Pancreas (tissue), 10 donors: ENCODE measurements around the gene NAV3. TPM values are rescaled to one million over a fixed set of nuclear protein-coding genes. Genes with fewer than 3 reads are reported as not detected.

Experiments
- ATAC-seq, 4 donors: fragments of 200-7000 bp; cut with Tn5 transposase; one replicate each; pipeline versions ENCODE4 v1.8.0 to v1.9.1; 2020; ENCODE audit warnings: mild to moderate bottlenecking in 4 of 4, moderate library complexity in 4 of 4
- DNase-seq, 6 donors: peaks; one replicate each; pipeline ENCODE4 v3.0.0-alpha.2; 2020
- FAIRE-seq: peaks from 2 replicates; lab custom pipeline; 2012; peaks lifted over from hg19 to GRCh38; lab: Jason Lieb, UNC
- H3K27ac ChIP-seq, 4 donors: fragments of 200-600 bp; sonication (generic); 1 replicate in 3 of 4; 2 replicates in 1 of 4; pipeline versions ENCODE4 v1.5.0 to v1.8.0; 2020
- H3K27me3 ChIP-seq, 4 donors: fragments of 200-600 bp; one replicate each; pipeline ENCODE4 v1.8.0; 2021
- H3K36me3 ChIP-seq, 3 donors: fragments of 200-600 bp; sonication (generic) in 1 of 3; one replicate each; pipeline versions ENCODE4 v1.5.0 to v1.8.0; 2020 to 2021
- H3K4me1 ChIP-seq, 3 donors: fragments of 200-600 bp; one replicate each; pipeline ENCODE4 v1.8.0; 2021
- H3K4me3 ChIP-seq, 4 donors: fragments of 200-600 bp; sonication (generic) in 2 of 4; one replicate each; pipeline versions ENCODE4 v1.5.0 to v1.8.0; 2020 to 2021
- H3K9me3 ChIP-seq, 4 donors: fragments of 200-600 bp; one replicate each; pipeline ENCODE4 v1.8.0; 2021
- WGBS, 2 donors: extraction: QIAGEN DNeasy Blood & Tissue Kit; methylation state at CpG; one replicate each; pipeline ENCODE4 v1.1.7; 2013; 5-methylcytosine and 5-hydroxymethylcytosine counted together
- intact Hi-C, 3 donors: fragments of 100-400 bp; cut with DNase I; formaldehyde crosslinking; loops; one replicate each; pipeline versions ENCODE4 v1.11.1 to v1.14.2; 2022
- polyA plus RNA-seq, 2 donors: library from polyadenylated mRNA; stranded (reverse); fragments of 200-250 nt; gene quantifications; one replicate each; pipeline ENCODE4 v1.2.3, GENCODE V29; 2013
- total RNA-seq, 6 donors: library from RNA; stranded (reverse); fragmentation: NEBNext Ultra II Directional in 4 of 6; extraction: Animal tissue kit (Norgen Biotek cat#: 25700) in 4 of 6; gene quantifications; one replicate each; pipeline versions ENCODE4 v1.2.1 to v1.2.4, GENCODE V29; 2021 to 2023
- TF ChIP-seq, protein P1 (sequence below), 4 donors: fragments of 200-600 bp; sonication (generic) in 3 of 4; IDR thresholded peaks; one replicate each; pipeline versions ENCODE4 v1.5.0 to v1.8.0; 2021; ENCODE audit warnings: antibody characterized with exemption in 4 of 4
- donor health status: healthy with polysubstance abuse.
- donor health status: DM: no; HTN: no; CAD: no; lungs with moderate emphysema.
- donor health status: DM: no; HTN: no; CAD: no.
- donor health status: control.
- donor health status: control.
- donor health status: Bipolar disorder and iron deficiency.
- donor health status: DM: yes; HTN: yes; CAD: no.
- donor health status: DM: no; HTN: no; CAD: no.
- donor health status: DM: no; HTN: no; CAD: no.
- donor health status: DM: yes; HTN: yes; CAD: no.

Gene NAV3
- total and polyA plus RNA-seq, 8 donors, result 0.46 to 3.7 (median 0.68) TPM

DNA sequence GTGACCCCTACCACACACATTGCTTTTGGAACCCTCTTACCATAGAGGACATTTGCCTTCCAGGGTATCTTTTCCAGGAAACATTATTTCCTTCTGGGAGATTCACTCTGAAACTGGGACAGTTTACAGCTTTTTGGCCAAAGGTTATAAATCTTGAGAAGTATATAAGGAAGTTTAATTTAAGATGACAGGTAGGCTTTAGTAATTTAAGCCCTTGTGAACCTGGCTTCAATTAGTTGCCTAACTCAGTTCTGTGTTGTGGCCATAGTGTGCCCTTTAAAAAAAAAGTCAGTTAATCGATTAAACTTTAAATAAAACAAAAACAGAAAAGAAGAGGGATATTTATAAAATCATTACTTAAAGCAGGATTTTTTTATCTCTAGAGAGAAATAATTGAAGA, 142.9 kb downstream of the NAV3 start:
- H3K27ac ChIP-seq, result no peak overlapping the region
- H3K36me3 ChIP-seq, result no peaks in the 10 kb centered on the region
- ATAC-seq, result no peak
- no peak for DNase-seq
- no peaks in the 10 kb centered on the region for H3K9me3 ChIP-seq
- TF ChIP-seq, protein P1, sequence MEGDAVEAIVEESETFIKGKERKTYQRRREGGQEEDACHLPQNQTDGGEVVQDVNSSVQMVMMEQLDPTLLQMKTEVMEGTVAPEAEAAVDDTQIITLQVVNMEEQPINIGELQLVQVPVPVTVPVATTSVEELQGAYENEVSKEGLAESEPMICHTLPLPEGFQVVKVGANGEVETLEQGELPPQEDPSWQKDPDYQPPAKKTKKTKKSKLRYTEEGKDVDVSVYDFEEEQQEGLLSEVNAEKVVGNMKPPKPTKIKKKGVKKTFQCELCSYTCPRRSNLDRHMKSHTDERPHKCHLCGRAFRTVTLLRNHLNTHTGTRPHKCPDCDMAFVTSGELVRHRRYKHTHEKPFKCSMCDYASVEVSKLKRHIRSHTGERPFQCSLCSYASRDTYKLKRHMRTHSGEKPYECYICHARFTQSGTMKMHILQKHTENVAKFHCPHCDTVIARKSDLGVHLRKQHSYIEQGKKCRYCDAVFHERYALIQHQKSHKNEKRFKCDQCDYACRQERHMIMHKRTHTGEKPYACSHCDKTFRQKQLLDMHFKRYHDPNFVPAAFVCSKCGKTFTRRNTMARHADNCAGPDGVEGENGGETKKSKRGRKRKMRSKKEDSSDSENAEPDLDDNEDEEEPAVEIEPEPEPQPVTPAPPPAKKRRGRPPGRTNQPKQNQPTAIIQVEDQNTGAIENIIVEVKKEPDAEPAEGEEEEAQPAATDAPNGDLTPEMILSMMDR (IDR thresholded peaks at IDR 0.05), result no peak
- no peaks in the 10 kb centered on the region for H3K4me1 ChIP-seq
- no peak overlapping the region for H3K4me3 ChIP-seq
- intact Hi-C loops, result no loop called here
- no peaks in the 10 kb centered on the region for H3K27me3 ChIP-seq
- FAIRE-seq, result no peak
- WGBS, 2 donors, result 76 to 93% methylated on average over 1 of the region's 1 CpG

GRCh38 chr12:77974645-77975044, 144.0 kb downstream of the NAV3 start:
- intact Hi-C loops, result no loop called here
- Histone ChIP-seq H3K27ac (no peak overlapping the region), H3K4me3 (no peak overlapping the region), H3K36me3 (no peaks in the 10 kb centered on the region), H3K4me1 (no peaks in the 10 kb centered on the region), H3K27me3 (no peaks in the 10 kb centered on the region), H3K9me3 (no peaks in the 10 kb centered on the region)
- FAIRE-seq (no peak), DNase-seq (no peak), ATAC-seq (no peak)
- WGBS, 2 donors, result 76 to 89% methylated on average over 2 of the region's 2 CpGs
- TF ChIP-seq, protein P1 (IDR thresholded peaks at IDR 0.05), result no peak

DNA sequence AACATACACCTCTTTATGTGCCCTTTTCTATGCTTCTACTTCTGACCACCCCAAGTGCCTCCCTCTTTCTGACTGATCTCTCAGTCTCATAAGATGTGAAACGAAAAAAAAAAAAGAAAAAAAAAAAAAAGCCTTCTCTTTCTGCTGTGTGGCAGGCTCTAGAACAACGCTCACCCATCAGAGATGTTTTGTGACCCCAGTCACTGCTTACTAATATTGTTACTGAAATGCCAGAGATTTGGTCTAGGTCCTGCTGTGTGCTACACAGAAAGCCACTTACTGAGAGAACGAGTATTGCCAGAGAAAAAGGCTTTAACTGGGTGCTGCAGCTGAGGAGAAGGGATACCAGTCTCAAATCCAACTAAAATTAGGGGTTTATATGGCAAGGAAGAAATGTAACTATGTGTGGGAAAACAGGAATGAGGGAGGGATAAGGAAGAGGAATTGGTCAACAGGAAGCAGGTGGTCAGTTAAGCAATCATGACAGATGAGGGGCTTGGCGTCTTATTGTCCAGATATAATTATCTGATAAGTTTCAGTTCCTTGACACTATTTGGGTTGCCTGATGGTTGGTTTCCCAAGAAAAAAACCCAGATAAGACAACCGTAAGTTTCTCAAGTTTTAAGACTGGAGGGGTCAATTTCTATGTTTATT, 149.0 kb downstream of the NAV3 start:
- intact Hi-C loops, result no loop called here
- H3K4me1 ChIP-seq, result no peaks in the 10 kb centered on the region
- WGBS, 2 donors, result 48 to 49% methylated on average over 5 of the region's 5 CpGs
- DNase-seq (no peak), FAIRE-seq (no peak), ATAC-seq (no peak)
- H3K27me3 ChIP-seq, result no peaks in the 10 kb centered on the region
- no peaks in the 10 kb centered on the region for H3K9me3 ChIP-seq
- H3K27ac ChIP-seq, result no peak overlapping the region
- no peaks in the 10 kb centered on the region for H3K36me3 ChIP-seq
- TF ChIP-seq, protein P1 (IDR thresholded peaks at IDR 0.05), result no peak
- no peak overlapping the region for H3K4me3 ChIP-seq

DNA sequence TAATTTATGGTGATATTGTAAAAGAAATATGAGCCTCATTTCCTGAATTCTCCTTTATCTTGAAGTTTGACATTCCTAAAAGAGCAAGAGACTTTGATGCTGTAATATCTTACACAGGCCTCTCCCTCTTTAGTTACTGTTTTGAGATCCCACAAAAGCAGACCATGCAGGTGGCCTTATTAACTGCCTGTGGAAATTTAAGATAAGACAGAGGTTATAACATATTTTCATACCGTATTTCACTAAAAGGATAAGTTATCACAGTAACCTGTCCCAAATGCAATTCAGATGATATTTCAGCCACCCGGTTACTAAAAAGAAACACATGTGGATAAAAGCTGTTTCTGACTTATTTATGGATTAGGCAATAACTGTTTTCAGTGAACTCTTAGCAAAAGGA, 150.1 kb downstream of the NAV3 start:
- Histone ChIP-seq H3K4me1 (no peaks in the 10 kb centered on the region), H3K36me3 (no peaks in the 10 kb centered on the region), H3K27ac (no peak overlapping the region), H3K27me3 (no peaks in the 10 kb centered on the region), H3K9me3 (no peaks in the 10 kb centered on the region), H3K4me3 (no peak overlapping the region)
- ATAC-seq (no peak), FAIRE-seq (no peak), DNase-seq (no peak)
- WGBS, 2 donors, result 47 to 62% methylated on average over 2 of the region's 2 CpGs
- TF ChIP-seq, protein P1 (IDR thresholded peaks at IDR 0.05), result no peak
- intact Hi-C loops, result no loop called here

- Histone ChIP-seq H3K27ac (no peak overlapping the region), H3K4me3 (no peak overlapping the region), H3K4me1 (no peaks in the 10 kb centered on the region), H3K27me3 (no peaks in the 10 kb centered on the region), H3K9me3 (no peaks in the 10 kb centered on the region), H3K36me3 (no peaks in the 10 kb centered on the region)
- TF ChIP-seq, protein P1 (IDR thresholded peaks at IDR 0.05), result no peak
- intact Hi-C loops, result no loop called here
- no peak for FAIRE-seq
- DNase-seq, result no peak
- ATAC-seq, result no peak
Observed at GRCh38 chr12:77983859-77984258, 153.2 kb downstream of the NAV3 start.
